H9 (cell line): ENCODE results near the gene RAPGEF3. TPM values are rescaled to one million over a fixed set of nuclear protein-coding genes. Genes with fewer than 3 reads are reported as not detected.

Experiments used
- DNase-seq: peaks from one replicate; pipeline ENCODE4 v3.0.0-alpha.2; 2017
- H2AFZ ChIP-seq: one replicate; pipeline ENCODE4 v1.6.1; 2013; ENCODE audit warnings: mild to moderate bottlenecking, low read length, control low read depth, moderate library complexity
- H2AK5ac ChIP-seq: 2 replicates; pipeline ENCODE4 v1.6.1; 2013; ENCODE audit warnings: low read length, control low read depth, mixed read lengths; ENCODE audit not compliant: insufficient read length
- H2BK120ac ChIP-seq: one replicate; pipeline ENCODE4 v1.6.1; 2013; ENCODE audit warnings: low read depth, mild to moderate bottlenecking, low read length, control low read depth, inconsistent platforms; ENCODE audit not compliant: poor library complexity, severe bottlenecking
- H2BK12ac ChIP-seq: 2 replicates; pipeline ENCODE4 v1.6.1; 2013; ENCODE audit warnings: low read length, control low read depth, mixed read lengths, low read depth; ENCODE audit not compliant: insufficient read length
- H2BK15ac ChIP-seq: 2 replicates; pipeline ENCODE4 v1.6.1; 2013; ENCODE audit warnings: low read depth, low read length, control low read depth
- H2BK20ac ChIP-seq: one replicate; pipeline ENCODE4 v1.6.1; 2013; ENCODE audit warnings: low read depth, mild to moderate bottlenecking, low read length, control low read depth, inconsistent platforms; ENCODE audit not compliant: poor library complexity, severe bottlenecking
- H2BK5ac ChIP-seq: 2 replicates; pipeline ENCODE4 v1.6.1; 2013; ENCODE audit warnings: low read length, control low read depth, mixed read lengths; ENCODE audit not compliant: insufficient read length
- H3K14ac ChIP-seq: 2 replicates; pipeline ENCODE4 v1.6.1; 2013; ENCODE audit warnings: low read length, control low read depth; ENCODE audit not compliant: insufficient read depth
- H3K18ac ChIP-seq: 2 replicates; pipeline ENCODE4 v1.6.1; 2013; ENCODE audit warnings: low read depth, mild to moderate bottlenecking, mixed read lengths, low read length, control low read depth; ENCODE audit not compliant: insufficient read length
- H3K23ac ChIP-seq: 2 replicates; pipeline ENCODE4 v1.6.1; 2013; ENCODE audit warnings: low read length, control low read depth, mixed read lengths, low read depth; ENCODE audit not compliant: insufficient read length
- H3K23me2 ChIP-seq: 2 replicates; pipeline ENCODE4 v1.6.1; 2013; ENCODE audit warnings: low read depth, mild to moderate bottlenecking, mixed read lengths, low read length, control low read depth; ENCODE audit not compliant: insufficient read length, poor library complexity, severe bottlenecking
- H3K27ac ChIP-seq: 2 replicates; pipeline ENCODE4 v1.5.1; 2013; ENCODE audit warnings: low read length, control low read depth, mixed read lengths, low read depth; ENCODE audit not compliant: insufficient read length
- H3K27me3 ChIP-seq: 2 replicates; pipeline ENCODE4 v1.6.1; 2013; ENCODE audit warnings: low read length, control low read depth, inconsistent platforms; ENCODE audit not compliant: insufficient read depth
- H3K4ac ChIP-seq: 2 replicates; pipeline ENCODE4 v1.6.1; 2013; ENCODE audit warnings: low read depth, mild to moderate bottlenecking, control low read depth, inconsistent platforms, low read length, moderate library complexity
- H3K4me1 ChIP-seq: 2 replicates; pipeline ENCODE4 v1.6.1; 2013; ENCODE audit warnings: low read length, control low read depth, inconsistent platforms; ENCODE audit not compliant: insufficient read depth
- H3K4me2 ChIP-seq: 2 replicates; pipeline ENCODE4 v1.6.1; 2013; ENCODE audit warnings: low read length, control low read depth, mixed read lengths; ENCODE audit not compliant: insufficient read length, insufficient read depth
- H3K56ac ChIP-seq: 2 replicates; pipeline ENCODE4 v1.6.1; 2013; ENCODE audit warnings: low read depth, mild to moderate bottlenecking, mixed read lengths, low read length, control low read depth; ENCODE audit not compliant: insufficient read length
- H3K79me1 ChIP-seq: 2 replicates; pipeline ENCODE4 v1.6.1; 2013; ENCODE audit warnings: low read depth, mild to moderate bottlenecking, moderate library complexity, low read length, control low read depth, inconsistent platforms; ENCODE audit not compliant: insufficient read depth, poor library complexity, severe bottlenecking
- H3K79me2 ChIP-seq: 2 replicates; pipeline ENCODE4 v1.6.1; 2013; ENCODE audit warnings: low read length, control low read depth, inconsistent platforms; ENCODE audit not compliant: insufficient read depth
- H3K9ac ChIP-seq: 2 replicates; pipeline ENCODE4 v1.6.1; 2013; ENCODE audit warnings: low read length, control low read depth, mixed read lengths; ENCODE audit not compliant: insufficient read length; ENCODE audit errors: extremely low read depth
- H3K9me3 ChIP-seq: one replicate; pipeline ENCODE4 v1.6.1; 2013; ENCODE audit warnings: low read depth, low read length, inconsistent platforms; ENCODE audit not compliant: control insufficient read depth
- H3T11ph ChIP-seq: one replicate; pipeline ENCODE4 v1.6.1; 2013; ENCODE audit warnings: mild to moderate bottlenecking, low read length, control low read depth, inconsistent platforms
- H4K20me1 ChIP-seq: one replicate; pipeline ENCODE4 v1.6.1; 2013; ENCODE audit not compliant: control insufficient read depth, insufficient read length, insufficient read depth
- H4K5ac ChIP-seq: 2 replicates; pipeline ENCODE4 v1.6.1; 2013; ENCODE audit warnings: low read depth, mild to moderate bottlenecking, mixed read lengths, low read length, control low read depth; ENCODE audit not compliant: insufficient read length
- H4K8ac ChIP-seq: replicated peaks from 2 replicates; pipeline ENCODE4 v1.6.1; 2013; ENCODE audit warnings: low read length, control low read depth, mixed read lengths, low read depth; ENCODE audit not compliant: insufficient read length
- H4K91ac ChIP-seq: 2 replicates; pipeline ENCODE4 v1.6.1; 2013; ENCODE audit warnings: low read depth, mild to moderate bottlenecking, moderate library complexity, mixed read lengths, low read length, control low read depth; ENCODE audit not compliant: insufficient read length
- H3K27ac Mint-ChIP-seq, 3 experiments: 2 replicates in 2 of 3; 3 replicates in 1 of 3; pipeline ENCODE4 v1.8.0; 2020 to 2021; ENCODE audit warnings: mixed read lengths in 3 of 3, mild to moderate bottlenecking in 1 of 3, moderate library complexity in 1 of 3
- H3K27me3 Mint-ChIP-seq: 2 replicates; pipeline ENCODE4 v1.8.0; 2021; ENCODE audit warnings: low read depth, mild to moderate bottlenecking, moderate library complexity, mixed read lengths
- H3K36me3 Mint-ChIP-seq, 3 experiments: 2 replicates in 2 of 3; 3 replicates in 1 of 3; pipeline ENCODE4 v1.8.0; 2020 to 2021; ENCODE audit warnings: low read depth in 3 of 3, mixed read lengths in 3 of 3; ENCODE audit not compliant: insufficient read depth in 1 of 3
- H3K4me1 Mint-ChIP-seq, 2 experiments: 2 replicates each; pipeline ENCODE4 v1.8.0; 2020; ENCODE audit warnings: mixed read lengths in 2 of 2
- H3K4me3 Mint-ChIP-seq, 2 experiments: 2 replicates in 1 of 2; 3 replicates in 1 of 2; pipeline ENCODE4 v1.8.0; 2020 to 2021; ENCODE audit warnings: mild to moderate bottlenecking in 2 of 2, mixed read lengths in 2 of 2, moderate library complexity in 1 of 2
- H3K9me3 Mint-ChIP-seq, 2 experiments: 2 replicates in 1 of 2; 3 replicates in 1 of 2; pipeline ENCODE4 v1.8.0; 2020; ENCODE audit warnings: mild to moderate bottlenecking in 2 of 2, mixed read lengths in 2 of 2, moderate library complexity in 1 of 2
- WGBS: extraction: QIAGEN DNeasy Blood & Tissue Kit; methylation state at CpG from one replicate; pipeline ENCODE4 v1.1.7; 2013; ENCODE audit warnings: missing lambda C conversion rate, low lambda C conversion rate, mixed read lengths; ENCODE audit not compliant: insufficient read length; ENCODE audit errors: extremely low coverage; 5-methylcytosine and 5-hydroxymethylcytosine counted together
- total RNA-seq: library from RNA; stranded (reverse); gene quantifications from 2 replicates; pipeline ENCODE4 v1.2.1, GENCODE V29; 2021
- TF ChIP-seq, protein P1 (sequence below): fragments of 200-600 bp; sonication (generic); conservative IDR thresholded peaks from 3 replicates; pipeline ENCODE4 v1.8.0; 2021; ENCODE audit warnings: antibody characterized with exemption, mild to moderate bottlenecking

The RAPGEF3 gene
- total RNA-seq, 1 experiment from 2014 or later = 7.4 TPM

DNA sequence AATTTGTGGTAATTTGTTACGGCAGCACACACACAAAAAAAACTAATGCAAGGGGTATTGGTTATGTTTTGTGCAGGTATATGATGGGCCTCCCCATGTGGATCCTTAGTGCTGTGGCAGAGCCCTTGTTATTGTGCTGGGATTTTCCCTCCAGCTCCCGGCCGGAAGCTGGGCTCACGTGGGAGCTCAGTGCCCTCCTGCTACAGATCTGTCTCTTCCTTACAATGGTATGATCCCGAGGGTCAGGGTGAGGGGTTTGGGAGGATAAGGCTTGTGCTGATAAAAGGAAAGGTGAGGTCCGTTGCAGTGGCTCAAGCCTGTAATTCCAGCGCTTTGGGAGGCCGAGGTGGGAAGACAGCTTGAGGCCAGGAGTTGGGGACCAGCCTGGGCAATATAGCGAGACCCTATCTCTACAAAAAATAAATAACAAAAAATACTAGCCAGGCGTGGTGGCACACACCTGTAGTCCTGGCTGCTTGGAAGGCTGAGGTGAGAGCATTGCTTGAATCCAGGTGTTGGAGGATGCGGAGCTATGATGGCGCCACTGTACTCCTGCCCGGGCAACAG is 13.5 kb upstream of the RAPGEF3 start:
- no peak overlapping the region for H2BK15ac ChIP-seq
- no peak overlapping the region for H3K56ac ChIP-seq
- no CpG with 5 or more reads among the region's 13 CpGs for WGBS
- H3K9ac ChIP-seq = no peak overlapping the region
- Mint-ChIP-seq H3K27ac (peak overlapping the region in 1 of 3 experiments; percentile 27; a peak in 2 of 7 replicates), H3K9me3 (no peaks in the 10 kb centered on the region), H3K4me3 (peak overlapping the region; percentile 59 to 75), H3K4me1 (peaks cover 18 to 28% of the 10 kb centered on the region in 2 experiments), H3K27me3 (peaks cover 22% of the 10 kb centered on the region), H3K36me3 (peaks cover 0 to 1% (median 0%) of the 10 kb centered on the region in 3 experiments; a peak in 2 of 7 replicates)
- H2BK120ac ChIP-seq = no peak overlapping the region
- peaks cover 3% of the 10 kb centered on the region for H4K20me1 ChIP-seq
- DNase-seq = no peak
- no peak overlapping the region for H4K8ac ChIP-seq
- H4K91ac ChIP-seq = no peak overlapping the region
- H3K4me2 ChIP-seq = peak overlapping the region; percentile 69
- no peak overlapping the region for H3K18ac ChIP-seq
- TF ChIP-seq, protein P1, sequence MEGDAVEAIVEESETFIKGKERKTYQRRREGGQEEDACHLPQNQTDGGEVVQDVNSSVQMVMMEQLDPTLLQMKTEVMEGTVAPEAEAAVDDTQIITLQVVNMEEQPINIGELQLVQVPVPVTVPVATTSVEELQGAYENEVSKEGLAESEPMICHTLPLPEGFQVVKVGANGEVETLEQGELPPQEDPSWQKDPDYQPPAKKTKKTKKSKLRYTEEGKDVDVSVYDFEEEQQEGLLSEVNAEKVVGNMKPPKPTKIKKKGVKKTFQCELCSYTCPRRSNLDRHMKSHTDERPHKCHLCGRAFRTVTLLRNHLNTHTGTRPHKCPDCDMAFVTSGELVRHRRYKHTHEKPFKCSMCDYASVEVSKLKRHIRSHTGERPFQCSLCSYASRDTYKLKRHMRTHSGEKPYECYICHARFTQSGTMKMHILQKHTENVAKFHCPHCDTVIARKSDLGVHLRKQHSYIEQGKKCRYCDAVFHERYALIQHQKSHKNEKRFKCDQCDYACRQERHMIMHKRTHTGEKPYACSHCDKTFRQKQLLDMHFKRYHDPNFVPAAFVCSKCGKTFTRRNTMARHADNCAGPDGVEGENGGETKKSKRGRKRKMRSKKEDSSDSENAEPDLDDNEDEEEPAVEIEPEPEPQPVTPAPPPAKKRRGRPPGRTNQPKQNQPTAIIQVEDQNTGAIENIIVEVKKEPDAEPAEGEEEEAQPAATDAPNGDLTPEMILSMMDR = no peak
- no peak overlapping the region for H2BK20ac ChIP-seq
- no peaks in the 10 kb centered on the region for H3K27me3 ChIP-seq
- H3K4me1 ChIP-seq = peaks cover 6% of the 10 kb centered on the region
- H3K23me2 ChIP-seq = peaks cover 6% of the 10 kb centered on the region
- H4K5ac ChIP-seq = no peak overlapping the region
- H3K14ac ChIP-seq = no peak overlapping the region
- no peak overlapping the region for H3K23ac ChIP-seq
- H2AFZ ChIP-seq = no peak overlapping the region
- no peaks in the 10 kb centered on the region for H3K9me3 ChIP-seq
- no peak overlapping the region for H2BK5ac ChIP-seq
- H2BK12ac ChIP-seq = no peak overlapping the region
- no peaks in the 10 kb centered on the region for H3K79me2 ChIP-seq
- no peak overlapping the region for H3K4ac ChIP-seq
- H3T11ph ChIP-seq = no peak overlapping the region
- no peak overlapping the region for H2AK5ac ChIP-seq
- H3K27ac ChIP-seq = no peak overlapping the region
- H3K79me1 ChIP-seq = no peaks in the 10 kb centered on the region
